ENCODE results near the gene RUNDC3A. TPM values are rescaled to one million over a fixed set of nuclear protein-coding genes. Genes with fewer than 3 reads are reported as not detected.

RUNDC3A gene
- polyA plus RNA-seq, 1 donor (not counting 4 experiments of a cell fraction or from before 2014, with no cell fraction given), result 1.6 TPM

GRCh38 chr17:44324571-44325275 lies 16.3 kb downstream of the RUNDC3A start, which contains the start of gene SLC25A39:
Gene SLC25A39 (minus strand): TSS chr17:44324823. CDS start chr17:44323562, 1,261 bp downstream.
- no peak for FAIRE-seq
- TF ChIP-seq EZH2 (IDR thresholded peaks at IDR 0.05; ENCODE audit: low read length), result no peak
- TF ChIP-seq, protein P1, sequence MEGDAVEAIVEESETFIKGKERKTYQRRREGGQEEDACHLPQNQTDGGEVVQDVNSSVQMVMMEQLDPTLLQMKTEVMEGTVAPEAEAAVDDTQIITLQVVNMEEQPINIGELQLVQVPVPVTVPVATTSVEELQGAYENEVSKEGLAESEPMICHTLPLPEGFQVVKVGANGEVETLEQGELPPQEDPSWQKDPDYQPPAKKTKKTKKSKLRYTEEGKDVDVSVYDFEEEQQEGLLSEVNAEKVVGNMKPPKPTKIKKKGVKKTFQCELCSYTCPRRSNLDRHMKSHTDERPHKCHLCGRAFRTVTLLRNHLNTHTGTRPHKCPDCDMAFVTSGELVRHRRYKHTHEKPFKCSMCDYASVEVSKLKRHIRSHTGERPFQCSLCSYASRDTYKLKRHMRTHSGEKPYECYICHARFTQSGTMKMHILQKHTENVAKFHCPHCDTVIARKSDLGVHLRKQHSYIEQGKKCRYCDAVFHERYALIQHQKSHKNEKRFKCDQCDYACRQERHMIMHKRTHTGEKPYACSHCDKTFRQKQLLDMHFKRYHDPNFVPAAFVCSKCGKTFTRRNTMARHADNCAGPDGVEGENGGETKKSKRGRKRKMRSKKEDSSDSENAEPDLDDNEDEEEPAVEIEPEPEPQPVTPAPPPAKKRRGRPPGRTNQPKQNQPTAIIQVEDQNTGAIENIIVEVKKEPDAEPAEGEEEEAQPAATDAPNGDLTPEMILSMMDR (optimal IDR thresholded peaks at IDR 0.05 in 1 of 3, IDR thresholded peaks at IDR 0.05 in 1 of 3, conservative IDR thresholded peaks at IDR 0.05 in 1 of 3; ENCODE audit: extremely low read depth in 1 of 3, insufficient read depth in 2 of 3, low read length in 3 of 3), result no peak

DNA sequence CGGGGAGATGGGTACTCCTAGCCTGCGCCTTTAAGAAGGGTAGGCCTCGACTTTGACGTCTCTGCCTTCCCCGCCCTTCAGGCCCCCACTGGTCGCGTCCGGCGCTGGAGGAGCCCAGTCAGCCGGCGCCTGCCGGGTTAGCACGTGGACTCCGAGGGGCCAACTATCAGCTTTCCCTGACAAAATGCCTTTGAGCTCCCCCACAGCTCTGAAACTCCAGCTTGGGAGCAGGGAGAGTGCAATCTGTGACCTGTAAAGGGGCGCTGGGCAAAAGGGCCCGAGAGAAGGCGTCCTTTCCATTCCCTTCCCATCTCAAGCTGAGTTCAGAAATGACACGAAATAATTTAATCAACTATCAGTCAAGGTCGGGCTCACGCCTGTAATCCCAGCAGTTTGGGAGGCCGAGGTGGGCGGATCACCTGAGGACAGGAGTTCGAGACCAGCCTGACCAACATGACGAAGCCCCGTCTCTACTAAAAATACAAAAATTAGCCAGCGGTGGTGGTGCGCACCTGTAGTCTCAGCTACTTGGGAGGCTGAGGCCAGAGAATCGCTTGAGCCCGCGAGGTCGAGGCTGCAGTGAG lies 18.6 kb downstream of the RUNDC3A start:
- dilution Hi-C loops (cut with MboI; ENCODE audit: extremely low pct_ligation_motif_present, low sequenced_read_pairs), result no loop called here
- Histone ChIP-seq H3K27ac (ENCODE audit: control insufficient read depth, insufficient read depth, low read length) (peak overlapping the region; percentile 31), H3K9me1 (ENCODE audit: control insufficient read depth, extremely low read depth, insufficient read depth, low read length) (no peaks in the 10 kb centered on the region), H3K9ac (ENCODE audit: control insufficient read depth, extremely low read depth, insufficient read depth, low read length) (peak overlapping the region; percentile 37), H3K27me3 (ENCODE audit: control insufficient read depth, extremely low read depth, insufficient read depth, low read length) (no peaks in the 10 kb centered on the region), H4K20me1 (ENCODE audit: control insufficient read depth, extremely low read depth, insufficient read depth, low read length) (no peaks in the 10 kb centered on the region), H3K79me2 (ENCODE audit: control insufficient read depth, insufficient read depth, low read length) (peaks cover 17% of the 10 kb centered on the region), H3K4me1 (ENCODE audit: control insufficient read depth, extremely low read depth, insufficient read depth, low read length) (peaks cover 4% of the 10 kb centered on the region), H2AFZ (ENCODE audit: control insufficient read depth, low read length) (peak overlapping the region; percentile 23), H3K4me3 (ENCODE audit: control insufficient read depth in 2 of 3, extremely low read depth in 1 of 3, insufficient read depth in 2 of 3, low read depth in 1 of 3, low read length in 3 of 3) (peak overlapping the region in 1 of 3 experiments; percentile 27), H3K36me3 (ENCODE audit: control insufficient read depth in 2 of 2, extremely low read depth in 1 of 2, insufficient read depth in 2 of 2, low read length in 2 of 2) (peaks cover 6% of the 10 kb centered on the region in 2 experiments), H3K4me2 (ENCODE audit: control insufficient read depth, extremely low read depth, insufficient read depth, low read depth, low read length) (peak overlapping the region; percentile 41), H3K9me3 (ENCODE audit: control insufficient read depth, low read depth, low read length) (no peaks in the 10 kb centered on the region)
- FAIRE-seq, result no peak
- TF ChIP-seq, protein P1 (optimal IDR thresholded peaks at IDR 0.05 in 1 of 3, IDR thresholded peaks at IDR 0.05 in 1 of 3, conservative IDR thresholded peaks at IDR 0.05 in 1 of 3; ENCODE audit: extremely low read depth in 1 of 3, insufficient read depth in 2 of 3, low read length in 3 of 3), result no peak
- no peak for TF ChIP-seq EZH2 (IDR thresholded peaks at IDR 0.05; ENCODE audit: low read length)
- DNase-seq (ENCODE audit: low read depth, low spot score), result no peak

More at GRCh38 chr17:44324571-44325275, 16.3 kb downstream of the RUNDC3A start, which contains the start of gene SLC25A39:
- H3K9me1 ChIP-seq (ENCODE audit: control insufficient read depth, extremely low read depth, insufficient read depth, low read length), result no peaks in the 10 kb centered on the region
- no peaks in the 10 kb centered on the region for H3K27me3 ChIP-seq (ENCODE audit: control insufficient read depth, extremely low read depth, insufficient read depth, low read length)
- peak within 1 kb of the TSS; percentile 84 for H2AFZ ChIP-seq (ENCODE audit: control insufficient read depth, low read length)
- dilution Hi-C loops (cut with MboI; ENCODE audit: extremely low pct_ligation_motif_present, low sequenced_read_pairs), result no loop called here
- H3K4me3 ChIP-seq (ENCODE audit: control insufficient read depth in 2 of 3, extremely low read depth in 1 of 3, insufficient read depth in 2 of 3, low read depth in 1 of 3, low read length in 3 of 3), result peak within 1 kb of the TSS; percentile 84 to 99 (median 86)
- no peaks in the 10 kb centered on the region for H4K20me1 ChIP-seq (ENCODE audit: control insufficient read depth, extremely low read depth, insufficient read depth, low read length)
- peak within 1 kb of the TSS; percentile 78 for H3K27ac ChIP-seq (ENCODE audit: control insufficient read depth, insufficient read depth, low read length)
- H3K79me2 ChIP-seq (ENCODE audit: control insufficient read depth, insufficient read depth, low read length), result peaks cover 17% of the 10 kb centered on the region
- peak within 1 kb of the TSS; percentile 86 for H3K9ac ChIP-seq (ENCODE audit: control insufficient read depth, extremely low read depth, insufficient read depth, low read length)
- peaks cover 21 to 25% of the 10 kb centered on the region in 2 experiments for H3K36me3 ChIP-seq (ENCODE audit: control insufficient read depth in 2 of 2, extremely low read depth in 1 of 2, insufficient read depth in 2 of 2, low read length in 2 of 2)
- H3K9me3 ChIP-seq (ENCODE audit: control insufficient read depth, low read depth, low read length), result no peaks in the 10 kb centered on the region
- peak; percentile 52 for DNase-seq (ENCODE audit: low read depth, low spot score)
- H3K4me1 ChIP-seq (ENCODE audit: control insufficient read depth, extremely low read depth, insufficient read depth, low read length), result peaks cover 4% of the 10 kb centered on the region
- peak within 1 kb of the TSS; percentile 78 for H3K4me2 ChIP-seq (ENCODE audit: control insufficient read depth, extremely low read depth, insufficient read depth, low read depth, low read length)
